GM12872 (cell line): Measurements from ENCODE around the gene CACNA1F.

Experiments
- CTCF ChIP-seq: IDR thresholded peaks from 3 replicates; pipeline ENCODE4 v1.5.1; 2011; ENCODE audit warnings: low read depth, mild to moderate bottlenecking, low read length, moderate library complexity; ENCODE audit not compliant: insufficient read depth

The CACNA1F gene

GRCh38 chrX:49233176-49233575, at the start of gene CACNA1F:
CACNA1F (minus strand) TSS chrX:49233340; CDS start chrX:49233309, 31 bp downstream.
- TF ChIP-seq CTCF = no peak

- no peak for TF ChIP-seq CTCF
Measured at GRCh38 chrX:49282647-49283011, 49.5 kb upstream of the CACNA1F start.

GRCh38 chrX:49278081-49278480, 44.9 kb upstream of the CACNA1F start:
- TF ChIP-seq CTCF = no peak

GRCh38 chrX:49277535-49277830, 44.3 kb upstream of the CACNA1F start:
- no peak for TF ChIP-seq CTCF

GRCh38 chrX:49276671-49277534, 43.8 kb upstream of the CACNA1F start:
- TF ChIP-seq CTCF = no peak

- no peak for TF ChIP-seq CTCF
Measured at GRCh38 chrX:49276207-49276606, 43.1 kb upstream of the CACNA1F start.

GRCh38 chrX:49273181-49273727, 40.1 kb upstream of the CACNA1F start:
- no peak for TF ChIP-seq CTCF
